Glutamatergic neuron (in vitro differentiated cells): ENCODE data around the gene SUGP2. TPM values are rescaled to one million over a fixed set of nuclear protein-coding genes. Genes with fewer than 3 reads are reported as not detected.

Experiments
- DNase-seq: peaks from one replicate; pipeline ENCODE4 v3.0.0; 2022
- H3K27ac Mint-ChIP-seq: one replicate; pipeline ENCODE4 v1.8.0; 2020; ENCODE audit warnings: mild to moderate bottlenecking, mixed read lengths, inconsistent platforms; ENCODE audit not compliant: unreplicated experiment
- H3K27me3 Mint-ChIP-seq: one replicate; pipeline ENCODE4 v1.8.0; 2020; ENCODE audit warnings: mild to moderate bottlenecking, moderate library complexity, mixed read lengths, inconsistent platforms; ENCODE audit not compliant: unreplicated experiment
- H3K36me3 Mint-ChIP-seq: one replicate; pipeline ENCODE4 v1.8.0; 2020; ENCODE audit warnings: mild to moderate bottlenecking, mixed read lengths, inconsistent platforms; ENCODE audit not compliant: unreplicated experiment
- H3K4me1 Mint-ChIP-seq: one replicate; pipeline ENCODE4 v1.8.0; 2020; ENCODE audit warnings: mild to moderate bottlenecking, low read depth, mixed read lengths, inconsistent platforms; ENCODE audit not compliant: unreplicated experiment
- H3K4me3 Mint-ChIP-seq: one replicate; pipeline ENCODE4 v1.8.0; 2020; ENCODE audit warnings: mild to moderate bottlenecking, mixed read lengths, inconsistent platforms; ENCODE audit not compliant: unreplicated experiment
- H3K9me3 Mint-ChIP-seq: one replicate; pipeline ENCODE4 v1.8.0; 2020; ENCODE audit warnings: mild to moderate bottlenecking, moderate library complexity, mixed read lengths, inconsistent platforms; ENCODE audit not compliant: unreplicated experiment
- total RNA-seq: library from RNA; stranded (reverse); fragmentation: NEBNext Ultra II Directional; extraction: Animal tissue kit (Norgen Biotek cat#: 25700); gene quantifications from one replicate; pipeline ENCODE4 v1.2.1, GENCODE V29; 2021; ENCODE audit not compliant: unreplicated experiment
- TF ChIP-seq, protein P1 (sequence below): fragments of 200-600 bp; sonication (generic); IDR thresholded peaks from one replicate; pipeline ENCODE4 v1.5.0; 2021; ENCODE audit not compliant: partially characterized antibody, unreplicated experiment

SUGP2 gene
- total RNA-seq, 1 donor from 2014 or later = 201 TPM

DNA sequence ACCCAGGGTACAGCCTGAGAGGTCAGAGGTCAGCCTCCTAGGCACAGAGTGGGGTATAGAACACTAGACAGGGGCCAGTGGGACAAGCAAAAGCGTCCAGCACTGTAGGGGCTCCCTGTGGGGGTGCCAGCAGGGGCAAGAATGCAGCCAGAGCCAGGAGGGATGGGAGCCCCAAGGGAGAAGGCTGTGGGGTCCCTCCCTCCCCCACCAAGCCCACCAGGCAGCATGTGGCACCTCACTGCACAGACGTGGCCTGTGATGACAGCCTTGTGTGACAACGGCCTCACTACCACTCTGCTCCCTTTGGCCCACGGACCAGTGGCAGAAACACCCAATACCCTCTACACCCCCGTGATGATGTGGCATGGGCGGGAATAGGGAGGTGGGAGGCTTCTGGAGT lies 10.2 kb upstream of the SUGP2 start:
- H3K4me1 Mint-ChIP-seq = no peaks in the 10 kb centered on the region
- H3K27me3 Mint-ChIP-seq = no peaks in the 10 kb centered on the region
- H3K9me3 Mint-ChIP-seq = no peaks in the 10 kb centered on the region
- no peak for DNase-seq
- TF ChIP-seq, protein P1, sequence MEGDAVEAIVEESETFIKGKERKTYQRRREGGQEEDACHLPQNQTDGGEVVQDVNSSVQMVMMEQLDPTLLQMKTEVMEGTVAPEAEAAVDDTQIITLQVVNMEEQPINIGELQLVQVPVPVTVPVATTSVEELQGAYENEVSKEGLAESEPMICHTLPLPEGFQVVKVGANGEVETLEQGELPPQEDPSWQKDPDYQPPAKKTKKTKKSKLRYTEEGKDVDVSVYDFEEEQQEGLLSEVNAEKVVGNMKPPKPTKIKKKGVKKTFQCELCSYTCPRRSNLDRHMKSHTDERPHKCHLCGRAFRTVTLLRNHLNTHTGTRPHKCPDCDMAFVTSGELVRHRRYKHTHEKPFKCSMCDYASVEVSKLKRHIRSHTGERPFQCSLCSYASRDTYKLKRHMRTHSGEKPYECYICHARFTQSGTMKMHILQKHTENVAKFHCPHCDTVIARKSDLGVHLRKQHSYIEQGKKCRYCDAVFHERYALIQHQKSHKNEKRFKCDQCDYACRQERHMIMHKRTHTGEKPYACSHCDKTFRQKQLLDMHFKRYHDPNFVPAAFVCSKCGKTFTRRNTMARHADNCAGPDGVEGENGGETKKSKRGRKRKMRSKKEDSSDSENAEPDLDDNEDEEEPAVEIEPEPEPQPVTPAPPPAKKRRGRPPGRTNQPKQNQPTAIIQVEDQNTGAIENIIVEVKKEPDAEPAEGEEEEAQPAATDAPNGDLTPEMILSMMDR = no peak
- no peak overlapping the region for H3K4me3 Mint-ChIP-seq
- no peaks in the 10 kb centered on the region for H3K36me3 Mint-ChIP-seq
- no peak overlapping the region for H3K27ac Mint-ChIP-seq

DNA sequence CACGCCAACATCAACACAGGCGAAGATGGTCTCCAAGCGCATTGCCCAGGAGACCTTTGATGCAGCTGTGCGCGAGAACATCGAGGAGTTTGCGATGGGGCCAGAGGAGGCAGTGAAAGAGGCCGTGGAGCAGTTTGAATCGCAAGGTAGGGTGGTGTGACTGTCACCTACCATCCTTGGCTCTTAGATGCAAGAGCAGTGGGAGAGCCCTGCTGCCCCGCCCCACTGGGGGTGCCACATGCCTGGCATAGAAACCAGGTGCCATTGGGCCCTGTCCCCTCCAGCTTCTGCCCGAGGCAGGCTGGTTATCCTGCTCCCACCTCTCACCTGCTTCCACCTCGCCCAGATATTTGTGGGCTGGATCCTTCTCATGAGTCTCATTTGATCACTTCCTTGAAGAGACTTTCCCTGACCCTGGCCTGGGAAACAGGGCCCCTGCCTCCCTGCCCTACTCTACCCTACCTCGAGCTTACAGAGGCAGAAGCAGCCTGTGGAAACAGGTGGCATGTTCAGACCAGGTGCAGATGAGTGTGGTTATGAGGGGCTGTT lies 9.5 kb upstream of the SUGP2 start:
- TF ChIP-seq, protein P1 = no peak
- DNase-seq = no peak
- no peaks in the 10 kb centered on the region for H3K36me3 Mint-ChIP-seq
- no peak overlapping the region for H3K27ac Mint-ChIP-seq
- H3K4me1 Mint-ChIP-seq = no peaks in the 10 kb centered on the region
- H3K27me3 Mint-ChIP-seq = no peaks in the 10 kb centered on the region
- H3K4me3 Mint-ChIP-seq = no peak overlapping the region
- H3K9me3 Mint-ChIP-seq = no peaks in the 10 kb centered on the region

DNA sequence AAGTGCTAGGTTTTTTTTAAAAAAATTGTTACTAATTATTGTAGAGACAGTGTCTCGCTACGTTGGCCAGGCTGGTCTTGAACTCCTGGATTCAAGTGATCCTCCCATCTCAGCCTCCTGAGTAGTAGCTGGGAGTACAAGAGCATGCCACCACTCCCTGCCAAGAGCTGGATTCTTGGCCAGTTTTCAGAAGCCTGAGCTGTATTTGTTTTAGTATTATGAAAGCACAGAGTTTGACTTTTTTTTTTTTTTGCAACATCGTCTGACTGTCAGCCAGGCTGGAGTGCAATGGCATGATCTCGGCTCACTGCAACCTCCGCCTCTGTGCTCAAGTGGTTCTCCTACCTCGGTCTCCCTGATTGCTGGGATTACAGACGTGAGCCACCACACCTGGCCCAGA lies 7.1 kb upstream of the SUGP2 start:
- DNase-seq = no peak
- TF ChIP-seq, protein P1 = no peak
- Mint-ChIP-seq H3K27me3 (no peaks in the 10 kb centered on the region), H3K36me3 (no peaks in the 10 kb centered on the region), H3K9me3 (no peaks in the 10 kb centered on the region), H3K4me3 (no peak overlapping the region), H3K4me1 (no peaks in the 10 kb centered on the region), H3K27ac (no peak overlapping the region)

DNA sequence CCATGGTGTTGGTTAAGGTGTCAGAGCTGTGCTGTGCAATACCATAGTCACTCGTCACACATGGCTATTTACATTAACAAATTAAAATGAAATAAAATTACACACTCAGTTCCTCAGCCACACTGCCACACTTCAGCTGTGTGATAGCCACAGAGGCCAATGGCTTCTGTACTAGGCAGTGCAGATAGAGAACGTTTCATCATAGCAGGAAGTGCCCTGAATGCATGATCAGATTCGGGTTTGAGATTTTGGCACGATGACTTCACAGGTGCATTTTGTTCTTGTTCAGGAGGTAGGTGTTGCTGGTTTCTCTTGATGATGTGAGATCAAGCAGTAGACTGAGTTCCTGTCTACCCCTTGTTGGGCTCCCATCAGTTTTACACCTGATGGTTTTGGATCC lies 6.6 kb upstream of the SUGP2 start:
- Mint-ChIP-seq H3K36me3 (no peaks in the 10 kb centered on the region), H3K27ac (no peak overlapping the region)

DNA sequence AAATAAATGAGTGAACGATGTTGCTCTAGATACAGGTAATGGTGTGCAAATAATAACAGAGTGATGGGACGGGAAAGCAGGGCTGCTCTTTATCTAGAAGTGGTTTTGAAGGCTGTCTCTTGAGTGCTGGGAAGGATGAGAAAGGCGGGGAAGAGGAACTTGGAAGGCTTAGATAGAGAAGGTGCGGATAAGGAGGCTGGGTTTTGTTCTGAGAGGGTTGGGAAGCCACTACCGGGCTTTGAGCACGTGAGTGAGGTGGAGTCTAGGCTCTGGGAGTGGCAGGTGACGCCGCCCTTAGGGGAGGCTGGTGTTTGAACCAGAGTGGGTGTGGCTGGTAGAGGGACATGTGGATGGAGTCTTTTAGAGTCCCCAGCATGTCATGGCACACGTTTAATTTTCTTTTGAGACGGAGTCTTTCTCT lies 897 bp upstream of the SUGP2 start:
- peak overlapping the region; percentile 93 for H3K4me3 Mint-ChIP-seq
- TF ChIP-seq, protein P1 = no peak
- H3K9me3 Mint-ChIP-seq = peaks cover 5% of the 10 kb centered on the region
- H3K36me3 Mint-ChIP-seq = no peaks in the 10 kb centered on the region
- peak overlapping the region; percentile 62 for H3K27ac Mint-ChIP-seq
- peaks cover 3% of the 10 kb centered on the region for H3K4me1 Mint-ChIP-seq
- H3K27me3 Mint-ChIP-seq = peaks cover 2% of the 10 kb centered on the region
- peak; percentile 62 for DNase-seq

More for the DNA sequence above, 6.6 kb upstream of the SUGP2 start:
- Mint-ChIP-seq H3K27me3 (no peaks in the 10 kb centered on the region), H3K9me3 (no peaks in the 10 kb centered on the region), H3K4me1 (no peaks in the 10 kb centered on the region), H3K4me3 (no peak overlapping the region)
- TF ChIP-seq, protein P1 = no peak
- no peak for DNase-seq
